ENCODE measurements around the gene TRIO. TPM values are rescaled to one million over a fixed set of nuclear protein-coding genes. Genes with fewer than 3 reads are reported as not detected.

The TRIO gene
- total and polyA plus RNA-seq, 10 of the 15 experiments (the other 5 are each of a cell fraction or from before 2014, with no cell fraction given), result 5.1 to 96.4 (median 44.6) TPM

GRCh38 chr5:14508046-14508445 is 364.9 kb downstream of the TRIO start:
- Histone ChIP-seq H3K27ac (ENCODE audit: control insufficient read depth, insufficient read depth) (no peak overlapping the region), H3K4me2 (ENCODE audit: control insufficient read depth, insufficient read depth) (no peak overlapping the region), H3K36me3 (ENCODE audit: control insufficient read depth in 2 of 2, insufficient read depth in 2 of 2, low read length in 1 of 2) (peaks cover 9 to 13% of the 10 kb centered on the region in 2 experiments; a peak in 3 of 4 replicates), H3K4me3 (no peak overlapping the region), H4K20me1 (ENCODE audit: control insufficient read depth, insufficient read depth) (no peaks in the 10 kb centered on the region), H3K9me3 (replicated peaks; ENCODE audit: control insufficient read depth, insufficient read depth, low read length) (no peaks in the 10 kb centered on the region), H3K9ac (ENCODE audit: control insufficient read depth, insufficient read depth, low read length) (no peak overlapping the region), H2AFZ (ENCODE audit: control insufficient read depth, low read depth, low read length) (no peak overlapping the region), H3K27me3 (replicated peaks in 1 of 2; ENCODE audit: control insufficient read depth in 2 of 2, insufficient read depth in 2 of 2, low read length in 1 of 2) (no peaks in the 10 kb centered on the region), H3K79me2 (ENCODE audit: control insufficient read depth, insufficient read depth, low read length) (no peaks in the 10 kb centered on the region), H3K4me1 (ENCODE audit: control insufficient read depth, insufficient read depth, low read length) (no peaks in the 10 kb centered on the region)
- in situ Hi-C loops (cut with MboI) (no loop called here), intact Hi-C loops (cut with micrococcal nuclease; ENCODE audit: unreplicated experiment) (no loop called here)
- DNase-seq (ENCODE audit: low read depth, low spot score) (no peak), ATAC-seq (no peak), FAIRE-seq (no peak)
- CTCF ChIA-PET, result interaction anchor here (0.8 kb wide), 1 partner anchor 141 kb away, joined by 4 read pairs; no protein-coding TSS in a partner anchor
- WGBS (ENCODE audit: insufficient coverage, insufficient replicate concordance, low lambda C conversion rate, missing lambda C conversion rate), result 97% methylated on average over 20 of the region's 20 CpGs
- RAD21 ChIA-PET (ENCODE audit: unreplicated experiment), result interaction anchor here (0.7 kb wide), 1 partner anchor 141 kb away, joined by 3 read pairs; no protein-coding TSS in a partner anchor
- POLR2A ChIA-PET, result no interaction called here
- SMC1A ChIA-PET (ENCODE audit: uncharacterized antibody, unreplicated experiment), result no interaction called here
- BruUV-seq (replicated peaks), result TSS peak; percentile 18
- TF ChIP-seq BRCA1 (IDR thresholded peaks at IDR 0.05; ENCODE audit: low read depth, low read length), result no peak
- TF ChIP-seq NRF1 (conservative IDR thresholded peaks at IDR 0.05; ENCODE audit: low read depth, low read length), result no peak
- no peak for TF ChIP-seq MYB (IDR thresholded peaks at IDR 0.05; ENCODE audit: borderline replicate concordance, low read depth, low read length)
- TF ChIP-seq YY1 (IDR thresholded peaks at IDR 0.05; ENCODE audit: low read depth, low read length), result no peak
- no peak for TF ChIP-seq CEBPB (IDR thresholded peaks at IDR 0.05; ENCODE audit: borderline replicate concordance in 1 of 2, low read depth in 2 of 2, low read length in 2 of 2)
- TF ChIP-seq MTA3 (IDR thresholded peaks at IDR 0.05; ENCODE audit: borderline replicate concordance, low read length), result no peak
- no peak for TF ChIP-seq LARP7 (IDR thresholded peaks at IDR 0.05)
- TF ChIP-seq RCOR1 (conservative IDR thresholded peaks at IDR 0.05; ENCODE audit: low read depth, low read length), result no peak
- no peak for TF ChIP-seq BCLAF1 (IDR thresholded peaks at IDR 0.05)
- no peak for TF ChIP-seq TCF7 (IDR thresholded peaks at IDR 0.05; ENCODE audit: borderline replicate concordance)
- no peak for TF ChIP-seq POLR2A (IDR thresholded peaks at IDR 0.05; ENCODE audit: low read depth, low read length)
- no peak for TF ChIP-seq TARDBP (IDR thresholded peaks at IDR 0.05; ENCODE audit: borderline replicate concordance)
- no peak for TF ChIP-seq ZNF622 (IDR thresholded peaks at IDR 0.05)
- no peak for TF ChIP-seq MXI1 (IDR thresholded peaks at IDR 0.05; ENCODE audit: low read depth, low read length)
- no peak for TF ChIP-seq RAD21 (IDR thresholded peaks at IDR 0.05; ENCODE audit: insufficient read depth, low read depth, low read length)
